H1 (cell line): Measurements from ENCODE around the gene TRABD2B. TPM values are rescaled to one million over a fixed set of nuclear protein-coding genes. Genes with fewer than 3 reads are reported as not detected.

ENCODE experiments used
- RBBP5 ChIP-seq: IDR thresholded peaks from 2 replicates; pipeline ENCODE4 v1.7.1; 2012; ENCODE audit warnings: low read depth, mild to moderate bottlenecking, inconsistent platforms, low read length, moderate library complexity, borderline replicate concordance
- SIRT6 ChIP-seq: IDR thresholded peaks from one replicate; pipeline ENCODE4 v1.7.1; 2012; ENCODE audit warnings: low read length, inconsistent platforms
- polyA plus RNA-seq, 7 experiments: library from polyadenylated mRNA; depleted of rRNA in 3 of 7; stranded (reverse) in 5 of 7; unstranded in 2 of 7; fragments of >200 nt in 5 of 7; fragments of 200-250 nt in 2 of 7; gene quantifications; 1 replicate in 5 of 7; 2 replicates in 1 of 7; 4 replicates in 1 of 7; pipeline versions ENCODE4 v1.2.1 to v1.2.3, GENCODE V29; 2011 to 2013; ENCODE audit warnings: missing spikeins in 2 of 7, mixed read lengths in 2 of 7
- total RNA-seq: library from RNA; stranded (reverse); fragmentation: NEBNext Ultra II Directional; extraction: Animal tissue kit (Norgen Biotek cat#: 25700); gene quantifications from 2 replicates; pipeline ENCODE4 v1.2.1, GENCODE V29; 2021

Gene TRABD2B
- total and polyA plus RNA-seq, 2 of the 8 experiments (the other 6 are each of a cell fraction or from before 2014, with no cell fraction given) = 0.95 to 3.4 TPM

DNA sequence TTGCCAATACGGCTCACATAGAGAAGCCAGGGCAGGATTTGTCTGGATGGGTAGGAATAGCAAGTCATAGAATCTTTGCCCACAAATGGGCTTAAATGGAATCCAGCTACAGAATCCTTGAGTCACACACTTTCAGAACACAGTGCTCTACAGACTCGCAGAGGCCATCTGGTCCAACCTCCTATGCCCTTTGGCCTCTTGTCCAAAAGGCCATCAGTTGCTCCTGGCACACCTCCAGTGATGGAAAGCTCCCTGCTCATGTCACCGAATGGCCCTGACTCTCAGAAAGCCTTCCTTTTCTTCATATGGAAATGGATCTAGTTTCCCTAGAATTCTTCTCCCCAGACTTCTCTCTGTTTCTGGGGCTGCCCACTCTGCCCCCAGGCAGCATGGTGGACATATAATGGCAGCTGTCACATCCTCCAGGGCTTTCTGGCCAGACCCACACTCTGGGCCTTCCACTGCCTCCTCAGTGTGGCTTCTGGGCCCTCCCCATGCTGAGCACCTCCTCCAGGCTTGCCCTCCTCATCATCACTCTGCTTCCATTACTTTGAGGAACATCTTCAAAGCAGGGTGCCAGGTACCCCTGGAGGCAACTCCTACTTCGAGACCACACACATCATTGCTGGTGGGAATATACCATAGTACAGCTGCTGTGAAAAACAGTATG, 33.6 kb upstream of the TRABD2B start (continued):
- no peak for TF ChIP-seq RBBP5
- TF ChIP-seq SIRT6 = no peak
